Fibroblast of gingiva (primary cell): Measurements from ENCODE around the gene CTDSP1.

Source experiments
- DNase-seq: peaks from one replicate; pipeline ENCODE4 v3.0.0-alpha.2; 2011; ENCODE audit warnings: low read depth

CTDSP1 gene

DNA sequence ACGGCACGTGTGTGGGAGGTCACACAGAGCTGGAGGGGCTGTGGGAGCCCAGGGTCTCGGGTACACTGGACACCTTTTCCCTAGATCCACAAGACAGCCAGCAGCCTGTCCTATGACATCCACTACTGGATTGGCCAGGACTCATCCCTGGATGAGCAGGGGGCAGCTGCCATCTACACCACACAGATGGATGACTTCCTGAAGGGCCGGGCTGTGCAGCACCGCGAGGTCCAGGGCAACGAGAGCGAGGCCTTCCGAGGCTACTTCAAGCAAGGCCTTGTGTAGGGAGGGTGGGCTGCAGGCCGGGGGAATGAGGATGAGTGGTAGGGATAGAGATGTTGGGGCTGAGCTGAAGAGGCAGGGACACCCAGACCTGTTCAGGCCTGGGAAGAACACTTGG, 25.9 kb downstream of the CTDSP1 start:
- DNase-seq: no peak

DNA sequence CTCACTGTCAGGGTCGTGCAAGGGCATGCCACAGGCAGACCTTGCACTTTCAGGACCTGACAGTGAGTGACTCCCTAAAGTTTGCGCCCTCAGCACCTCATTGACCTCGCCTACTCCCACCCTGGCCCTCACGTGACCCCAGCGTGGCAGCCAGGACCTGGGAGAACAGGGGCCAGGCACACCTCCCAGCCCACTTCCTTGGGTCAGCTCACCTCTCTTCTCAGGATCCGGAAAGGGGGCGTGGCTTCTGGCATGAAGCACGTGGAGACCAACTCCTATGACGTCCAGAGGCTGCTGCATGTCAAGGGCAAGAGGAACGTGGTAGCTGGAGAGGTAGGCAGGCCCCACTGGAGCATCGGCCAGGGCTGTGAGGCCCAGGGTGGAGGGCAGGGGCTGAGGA, 28.1 kb downstream of the CTDSP1 start:
- no peak for DNase-seq

DNA sequence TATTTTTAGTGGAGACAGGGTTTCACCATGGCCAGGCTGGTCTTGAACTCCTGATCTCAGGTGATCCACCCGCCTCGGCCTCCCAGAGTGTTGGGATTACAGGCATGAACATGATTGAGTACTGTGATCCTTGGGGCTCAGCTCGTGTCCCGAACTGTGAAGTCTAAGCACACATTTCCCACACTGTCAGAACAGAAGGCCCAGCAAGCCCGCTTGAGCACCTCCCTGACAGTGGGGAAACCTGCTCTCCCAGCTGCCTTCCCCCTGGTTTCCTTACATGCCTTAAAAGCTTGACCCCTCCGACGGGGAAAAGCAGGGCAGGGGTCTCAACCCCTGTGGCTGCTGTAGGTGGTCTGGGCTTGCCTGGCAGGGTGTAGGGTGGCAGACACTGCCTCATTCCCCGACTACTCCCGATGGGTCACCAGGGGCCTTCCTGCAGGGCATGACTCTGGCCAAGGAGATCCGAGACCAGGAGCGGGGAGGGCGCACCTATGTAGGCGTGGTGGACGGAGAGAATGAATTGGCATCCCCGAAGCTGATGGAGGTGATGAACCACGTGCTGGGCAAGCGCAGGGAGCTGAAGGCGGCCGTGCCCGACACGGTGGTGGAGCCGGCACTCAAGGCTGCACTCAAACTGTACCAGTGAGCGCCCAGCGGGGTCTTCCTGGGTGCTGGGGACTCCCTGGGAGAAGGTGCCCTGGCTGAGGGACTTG, 29.3 kb downstream of the CTDSP1 start:
- no peak for DNase-seq

DNA sequence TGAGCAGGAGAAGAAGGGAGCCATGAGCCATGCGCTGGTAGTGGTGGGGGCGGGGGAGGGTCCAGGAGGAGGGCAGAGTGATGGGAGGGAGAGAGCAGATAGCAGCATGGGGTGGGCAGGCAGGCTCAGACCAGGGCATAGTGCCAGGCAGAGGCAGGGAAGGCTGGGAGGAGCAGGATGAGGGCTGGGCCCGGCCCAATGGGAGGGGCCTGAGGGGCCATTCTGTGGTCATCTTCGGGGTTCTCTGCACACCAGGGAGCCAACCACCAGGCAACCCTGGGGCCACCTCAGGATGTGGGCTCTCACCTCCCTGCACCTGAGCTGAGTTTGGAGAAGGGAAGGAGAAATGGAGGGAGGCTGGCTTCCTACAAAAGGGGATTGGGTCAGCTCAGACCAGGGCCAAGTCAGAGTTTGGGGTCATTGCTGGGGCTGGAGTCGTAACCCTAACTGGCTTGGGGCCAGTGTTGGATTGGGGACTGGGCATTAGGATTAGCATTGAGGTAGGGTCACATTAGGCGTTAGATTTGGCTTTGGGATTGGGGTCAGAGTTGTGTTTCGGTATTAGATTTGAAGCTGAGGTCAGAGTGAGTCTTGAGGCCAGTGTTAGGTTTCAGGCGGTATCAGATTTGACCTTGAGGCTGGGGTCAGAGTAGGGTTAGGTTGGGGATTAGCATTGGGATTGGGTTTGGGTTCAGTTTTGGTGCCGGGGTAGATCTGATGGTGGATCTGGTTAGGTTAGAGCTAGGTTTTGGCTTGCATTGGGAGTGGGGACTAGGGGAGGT, 30.4 kb downstream of the CTDSP1 start:
- DNase-seq: no peak

DNA sequence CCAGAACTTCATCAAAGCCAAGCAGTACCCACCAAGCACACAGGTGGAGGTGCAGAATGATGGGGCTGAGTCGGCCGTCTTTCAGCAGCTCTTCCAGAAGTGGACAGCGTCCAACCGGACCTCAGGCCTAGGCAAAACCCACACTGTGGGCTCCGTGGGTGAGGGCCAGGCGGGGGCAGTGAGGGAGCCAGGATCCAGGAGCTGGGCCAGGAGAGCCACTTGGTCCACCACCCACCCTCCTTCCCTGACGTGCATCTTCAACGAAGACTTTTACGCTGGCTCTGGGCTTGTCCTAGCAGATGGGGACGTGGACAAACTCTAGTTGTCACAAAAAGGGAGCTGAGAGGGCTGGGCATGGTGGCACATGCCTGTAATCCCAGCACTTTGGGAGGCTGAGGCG, 31.1 kb downstream of the CTDSP1 start:
- DNase-seq: no peak

GRCh38 chr2:218431878-218432277, 32.2 kb downstream of the CTDSP1 start:
- no peak for DNase-seq

DNA sequence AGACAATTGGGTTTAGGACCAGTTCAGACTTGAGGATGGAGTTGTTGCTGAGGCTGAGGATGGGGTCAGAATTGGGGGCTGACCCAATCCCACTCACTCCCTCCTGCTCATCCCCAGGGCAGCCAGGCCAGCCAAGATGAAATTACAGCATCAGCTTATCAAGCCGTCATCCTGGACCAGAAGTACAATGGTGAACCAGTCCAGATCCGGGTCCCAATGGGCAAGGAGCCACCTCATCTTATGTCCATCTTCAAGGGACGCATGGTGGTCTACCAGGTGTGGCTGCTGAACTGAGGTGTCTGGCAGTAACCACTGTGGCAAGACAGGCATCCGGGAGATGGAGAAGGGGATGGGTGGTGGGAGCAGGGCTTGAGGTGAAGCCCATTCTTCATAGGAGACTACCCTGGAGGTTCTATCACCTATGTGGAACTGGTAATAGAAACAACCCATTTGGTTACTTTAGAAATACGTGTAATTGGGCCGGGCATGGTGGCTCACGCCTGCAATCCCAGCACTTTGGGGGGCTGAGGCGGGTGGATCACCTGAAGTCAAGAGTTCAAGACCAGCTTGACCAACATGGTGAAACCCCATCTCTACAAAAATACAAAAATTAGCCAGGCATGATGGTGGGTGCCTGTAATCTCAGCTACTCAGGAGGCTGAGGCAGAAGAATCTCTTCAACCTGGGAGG, 33.2 kb downstream of the CTDSP1 start:
- DNase-seq: no peak

DNA sequence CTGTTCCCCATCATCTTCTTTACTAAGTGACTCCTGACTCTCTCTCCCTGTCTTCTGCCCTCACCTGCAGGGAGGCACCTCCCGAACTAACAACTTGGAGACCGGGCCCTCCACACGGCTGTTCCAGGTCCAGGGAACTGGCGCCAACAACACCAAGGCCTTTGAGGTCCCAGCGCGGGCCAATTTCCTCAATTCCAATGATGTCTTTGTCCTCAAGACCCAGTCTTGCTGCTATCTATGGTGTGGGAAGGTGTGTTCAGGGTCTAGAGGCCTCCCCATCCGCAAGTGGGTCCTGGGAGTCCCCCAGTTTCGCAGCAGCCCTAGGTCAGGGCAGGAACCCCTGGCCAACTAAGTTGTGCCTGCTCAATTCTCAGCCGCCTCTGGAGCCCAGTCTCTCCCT, 34.8 kb downstream of the CTDSP1 start:
- no peak for DNase-seq

DNA sequence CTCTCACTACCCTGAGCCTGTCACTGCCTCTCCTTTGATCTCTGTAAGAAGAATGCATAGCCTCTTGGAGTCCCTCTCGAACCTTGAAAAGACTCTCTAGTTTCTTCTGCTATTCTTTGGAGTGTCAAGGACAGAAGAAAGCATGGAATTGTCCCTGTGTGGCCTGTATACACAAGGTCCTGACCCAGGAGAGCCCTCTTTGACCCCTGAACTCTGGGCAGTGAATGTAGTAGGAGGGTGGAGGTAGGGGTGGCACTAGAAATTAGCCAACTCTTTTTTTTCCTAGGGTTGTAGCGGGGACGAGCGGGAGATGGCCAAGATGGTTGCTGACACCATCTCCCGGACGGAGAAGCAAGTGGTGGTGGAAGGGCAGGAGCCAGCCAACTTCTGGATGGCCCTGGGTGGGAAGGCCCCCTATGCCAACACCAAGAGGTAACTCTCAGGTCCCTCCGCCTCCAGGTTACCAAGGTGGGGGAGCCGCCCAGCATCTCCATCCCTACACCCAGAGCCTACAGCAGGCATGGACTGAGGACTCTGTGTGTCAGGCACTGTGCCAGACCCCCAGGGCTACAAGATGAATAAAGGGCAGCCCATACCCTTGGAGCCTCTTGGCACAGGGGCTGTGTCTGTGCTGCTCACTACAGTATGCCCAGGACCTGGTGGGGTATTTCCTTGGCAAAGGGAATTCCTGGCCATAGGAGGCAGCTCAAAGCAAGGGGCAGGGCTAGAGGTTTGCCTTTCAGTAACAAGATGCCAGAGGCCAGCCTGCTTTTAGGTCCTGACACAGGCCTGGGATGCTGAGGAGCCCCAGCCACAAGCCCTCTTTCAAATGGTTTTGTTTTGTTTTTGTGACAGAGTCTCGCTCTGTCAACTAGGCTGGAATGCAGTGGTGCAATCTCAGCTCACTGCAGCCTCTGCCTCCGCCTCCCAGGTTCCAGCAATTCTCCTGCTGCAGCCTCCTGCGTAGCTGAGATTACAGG, 35.6 kb downstream of the CTDSP1 start:
- no peak for DNase-seq

- no peak for DNase-seq
Observed at GRCh38 chr2:218436992-218437391, 37.3 kb downstream of the CTDSP1 start.

DNA sequence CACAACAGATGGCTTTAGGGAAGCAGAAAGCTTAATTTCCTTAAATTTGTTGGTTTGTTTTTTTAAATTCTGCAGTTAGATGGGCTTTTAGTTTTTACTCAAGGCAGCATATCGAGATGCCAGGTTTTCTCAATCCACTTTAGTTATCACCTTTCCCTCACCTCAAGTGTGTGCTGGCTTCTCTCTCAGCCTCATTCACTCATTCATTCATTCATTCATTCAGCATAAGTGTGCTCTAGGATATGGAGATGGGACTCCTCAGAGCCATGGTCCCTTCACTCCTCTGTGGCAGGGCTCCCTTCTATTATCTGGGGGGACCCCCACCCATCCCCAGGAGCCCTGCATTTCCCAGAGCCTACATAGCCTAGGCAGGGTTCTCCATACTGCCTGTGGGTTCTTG, 38.3 kb downstream of the CTDSP1 start:
- DNase-seq: no peak

- DNase-seq: no peak
Observed at GRCh38 chr2:218438596-218438995, 38.9 kb downstream of the CTDSP1 start.

DNA sequence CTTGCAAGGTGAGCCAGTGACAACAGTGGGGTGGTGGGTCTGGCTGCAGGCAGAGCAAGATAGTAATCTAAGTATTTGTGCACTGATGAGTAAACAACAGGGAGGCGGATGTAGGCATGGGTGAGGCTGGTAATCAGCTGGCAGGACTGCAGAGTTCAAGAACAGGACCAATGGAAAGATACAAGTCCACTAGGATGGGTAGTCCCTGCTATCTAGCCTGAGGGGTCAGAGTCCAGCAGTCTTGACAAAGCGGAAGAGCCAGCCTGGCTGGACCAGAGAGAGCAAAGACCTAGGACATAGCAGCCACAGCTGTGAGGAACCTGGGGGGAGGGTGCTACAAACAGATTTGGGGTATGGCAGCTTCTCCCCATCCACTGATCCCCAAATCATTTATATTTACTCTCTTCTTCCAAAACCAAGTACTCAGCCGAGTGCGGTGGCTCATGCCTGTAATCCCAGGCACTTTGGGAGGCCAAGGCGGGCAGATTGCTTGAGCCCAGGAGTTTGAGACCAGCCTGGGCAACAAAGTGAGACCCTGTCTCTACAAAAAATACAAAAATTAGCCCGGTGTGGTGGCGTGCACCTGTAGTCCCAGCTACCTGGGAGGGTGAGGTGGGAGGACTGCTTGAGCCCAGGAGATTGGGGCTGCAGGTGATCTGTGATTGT, 45.2 kb downstream of the CTDSP1 start:
- no peak for DNase-seq

- no peak for DNase-seq
Observed at GRCh38 chr2:218445602-218446001, 45.9 kb downstream of the CTDSP1 start.

DNA sequence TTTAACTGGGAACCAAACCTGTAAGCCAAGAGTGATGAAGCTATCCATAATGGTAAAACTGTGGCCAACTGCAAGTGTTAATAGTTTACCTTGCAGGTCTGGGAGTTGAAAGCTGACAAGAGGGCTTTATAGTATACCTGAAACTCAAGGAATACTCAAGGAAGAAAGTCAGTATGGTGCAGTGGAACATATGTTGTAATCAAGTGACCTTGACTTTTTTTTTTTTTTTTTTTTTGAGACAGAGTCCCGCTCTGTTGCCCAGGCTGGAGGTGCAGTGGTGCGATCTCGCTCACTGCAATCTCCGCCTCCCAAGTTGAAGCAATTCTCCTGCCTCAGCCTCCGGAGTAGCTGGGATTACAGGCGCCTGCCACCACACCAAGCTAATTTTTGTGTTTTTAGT, 46.9 kb downstream of the CTDSP1 start:
- no peak for DNase-seq

GRCh38 chr2:218447072-218447471, 47.4 kb downstream of the CTDSP1 start:
- DNase-seq: no peak

DNA sequence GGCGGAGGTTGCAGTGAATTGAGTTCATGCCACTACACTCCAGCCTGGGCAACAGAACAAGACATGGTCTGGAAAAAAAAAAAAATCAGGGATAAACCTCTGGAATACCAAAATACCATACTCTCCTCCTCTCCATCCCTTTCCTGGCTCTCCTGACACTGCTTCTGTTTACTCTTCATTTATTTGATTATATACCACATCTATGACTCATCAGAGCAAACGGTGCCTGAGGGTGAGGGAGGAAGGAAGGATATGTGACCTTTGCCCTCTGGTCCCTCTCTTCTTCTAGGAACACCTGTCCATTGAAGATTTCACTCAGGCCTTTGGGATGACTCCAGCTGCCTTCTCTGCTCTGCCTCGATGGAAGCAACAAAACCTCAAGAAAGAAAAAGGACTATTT, 49.3 kb downstream of the CTDSP1 start:
- no peak for DNase-seq

DNA sequence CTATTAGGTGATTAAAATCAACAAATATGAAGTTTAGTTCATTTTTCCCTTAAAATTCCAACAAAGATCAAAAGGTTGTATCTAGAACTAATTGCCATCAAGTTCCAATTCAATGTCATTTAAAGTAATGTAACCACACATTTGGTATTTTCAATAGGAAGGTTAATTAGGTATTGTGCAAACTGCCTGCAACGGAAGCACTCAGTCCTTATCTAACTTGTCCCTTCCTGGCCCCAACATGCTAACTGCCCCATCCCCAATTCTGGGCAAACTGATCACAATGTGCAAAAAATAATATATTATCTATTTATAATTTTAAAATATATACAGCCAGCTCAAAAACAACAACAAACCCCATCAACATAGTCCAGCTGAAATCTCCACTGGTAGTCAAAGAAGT, 52.4 kb downstream of the CTDSP1 start:
- DNase-seq: no peak
